HG03571 (cell line): ENCODE measurements around the gene CBFA2T3.

Source experiments
- ATAC-seq: cut with Tn5 transposase; IDR thresholded peaks from one replicate; pipeline ENCODE4 v1.9.1; 2021; ENCODE audit not compliant: unreplicated experiment

The CBFA2T3 gene

GRCh38 chr16:88826070-88826840 is 150.8 kb downstream of the CBFA2T3 start:
- no peak for ATAC-seq

GRCh38 chr16:88825146-88825545 is 151.9 kb downstream of the CBFA2T3 start:
- no peak for ATAC-seq
